Body of pancreas (tissue), 4 donors: ENCODE results near the gene MAML2. TPM values are rescaled to one million over a fixed set of nuclear protein-coding genes. Genes with fewer than 3 reads are reported as not detected.

ENCODE experiments used
- ATAC-seq: fragments of 150-250 bp; one replicate; pipeline ENCODE4 v1.9.1; 2016
- DNase-seq, 4 donors: peaks; one replicate each; pipeline ENCODE4 v3.0.0-alpha.2; 2019
- H3K27ac ChIP-seq, 4 donors: fragments of 200-600 bp; sonication (generic); 1 replicate in 3 of 4; 2 replicates in 1 of 4; pipeline versions ENCODE4 v1.5.1 to v1.6.1; 2016 to 2019; ENCODE audit warnings: mild to moderate bottlenecking in 1 of 4, mixed read lengths in 1 of 4, moderate library complexity in 1 of 4
- H3K27me3 ChIP-seq, 2 donors: fragments of 200-600 bp; sonication (generic); one replicate each; pipeline ENCODE4 v1.6.0; 2016; ENCODE audit warnings: mild to moderate bottlenecking in 1 of 2
- H3K36me3 ChIP-seq, 2 donors: fragments of 200-600 bp; sonication (generic); replicated peaks in 1 of 2; 2 replicates each; pipeline ENCODE4 v1.5.1; 2016; ENCODE audit warnings: low read depth in 2 of 2; ENCODE audit not compliant: insufficient read depth in 1 of 2
- H3K4me1 ChIP-seq: fragments of 200-600 bp; sonication (generic); one replicate; pipeline ENCODE4 v1.6.0; 2016
- H3K4me3 ChIP-seq, 2 donors: fragments of 200-600 bp; sonication (generic); 1 replicate in 1 of 2; 2 replicates in 1 of 2; pipeline ENCODE4 v1.5.1; 2016 to 2019
- H3K9me3 ChIP-seq, 3 donors: fragments of 200-600 bp; sonication (generic); 1 replicate in 2 of 3; 2 replicates in 1 of 3; pipeline ENCODE4 v1.5.1; 2016
- POLR2A ChIP-seq, 3 donors: fragments of 450-650 bp; IDR thresholded peaks; one replicate each; pipeline ENCODE4 v1.6.1; 2016; ENCODE audit warnings: antibody characterized with exemption in 3 of 3, mild to moderate bottlenecking in 2 of 3
- WGBS, 2 donors: methylation state at CpG; one replicate each; pipeline ENCODE4 v1.1.5; 2017; 5-methylcytosine and 5-hydroxymethylcytosine counted together
- intact Hi-C: fragments of 100-400 bp; cut with DNase I; formaldehyde crosslinking; loops from one replicate; pipeline ENCODE4 v1.15.1; 2023
- total RNA-seq, 2 donors: library from RNA; depleted of rRNA; stranded (reverse); fragments of >200 nt; gene quantifications; one replicate each; pipeline ENCODE4 v1.1.0, GENCODE V29; 2016
- TF ChIP-seq, protein P1 (sequence below), 7 experiments: fragments of 450-650 bp in 4 of 7; fragments of 200-600 bp in 3 of 7; sonication (generic) in 3 of 7; IDR thresholded peaks; one replicate each; pipeline ENCODE4 v1.5.1; 2016 to 2019; ENCODE audit warnings: antibody characterized with exemption in 7 of 7

Gene MAML2
- total RNA-seq, 2 donors from 2014 or later = 7.9 to 9.9 TPM

DNA sequence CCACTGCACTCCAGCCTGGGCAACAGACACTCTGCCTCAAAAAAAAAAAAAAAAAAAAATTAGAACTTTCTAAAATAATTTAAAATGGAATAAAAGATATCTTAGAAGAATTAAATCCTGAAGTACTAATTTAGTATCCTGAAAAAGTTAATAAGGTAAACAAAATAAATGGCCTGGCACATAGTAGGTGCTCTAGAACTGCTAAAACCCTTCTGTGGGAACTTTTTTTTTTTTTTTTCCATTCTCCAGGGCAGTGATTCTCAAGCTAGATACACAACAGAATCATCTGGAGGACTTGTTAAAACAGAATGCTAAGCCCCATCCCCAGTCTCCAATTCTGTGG, 65.3 kb downstream of the MAML2 start:
- Histone ChIP-seq H3K36me3 (no peaks in the 10 kb centered on the region), H3K4me3 (no peak overlapping the region), H3K27ac (peak overlapping the region in 2 of 4 donors; percentile 46 to 53), H3K9me3 (no peaks in the 10 kb centered on the region), H3K27me3 (no peaks in the 10 kb centered on the region), H3K4me1 (peaks cover 5% of the 10 kb centered on the region)
- ATAC-seq (no peak), DNase-seq (no peak)
- no peak for TF ChIP-seq POLR2A (IDR thresholded peaks at IDR 0.05)
- TF ChIP-seq, protein P1, sequence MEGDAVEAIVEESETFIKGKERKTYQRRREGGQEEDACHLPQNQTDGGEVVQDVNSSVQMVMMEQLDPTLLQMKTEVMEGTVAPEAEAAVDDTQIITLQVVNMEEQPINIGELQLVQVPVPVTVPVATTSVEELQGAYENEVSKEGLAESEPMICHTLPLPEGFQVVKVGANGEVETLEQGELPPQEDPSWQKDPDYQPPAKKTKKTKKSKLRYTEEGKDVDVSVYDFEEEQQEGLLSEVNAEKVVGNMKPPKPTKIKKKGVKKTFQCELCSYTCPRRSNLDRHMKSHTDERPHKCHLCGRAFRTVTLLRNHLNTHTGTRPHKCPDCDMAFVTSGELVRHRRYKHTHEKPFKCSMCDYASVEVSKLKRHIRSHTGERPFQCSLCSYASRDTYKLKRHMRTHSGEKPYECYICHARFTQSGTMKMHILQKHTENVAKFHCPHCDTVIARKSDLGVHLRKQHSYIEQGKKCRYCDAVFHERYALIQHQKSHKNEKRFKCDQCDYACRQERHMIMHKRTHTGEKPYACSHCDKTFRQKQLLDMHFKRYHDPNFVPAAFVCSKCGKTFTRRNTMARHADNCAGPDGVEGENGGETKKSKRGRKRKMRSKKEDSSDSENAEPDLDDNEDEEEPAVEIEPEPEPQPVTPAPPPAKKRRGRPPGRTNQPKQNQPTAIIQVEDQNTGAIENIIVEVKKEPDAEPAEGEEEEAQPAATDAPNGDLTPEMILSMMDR (IDR thresholded peaks at IDR 0.05) = no peak
- intact Hi-C loops = no loop called here

DNA sequence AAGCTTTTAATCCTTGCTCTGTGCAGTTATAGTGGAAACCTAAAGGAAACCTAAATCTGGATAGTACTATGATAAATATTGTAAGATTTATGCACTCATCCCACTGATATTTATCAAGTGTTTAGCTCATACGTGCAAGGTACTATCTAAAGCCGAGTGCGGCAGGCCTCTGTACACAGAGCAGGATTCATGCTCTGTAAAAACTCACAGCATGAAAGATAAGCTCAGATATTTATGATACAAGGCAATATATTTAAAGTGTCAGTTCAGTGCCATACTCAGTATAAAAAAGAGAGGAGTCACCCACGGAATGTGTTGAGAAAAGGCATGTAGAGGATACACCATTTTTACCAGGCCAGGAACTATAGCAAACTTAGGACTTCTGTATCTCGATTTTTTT, 66.2 kb downstream of the MAML2 start:
- no peak for DNase-seq
- Histone ChIP-seq H3K27me3 (no peaks in the 10 kb centered on the region), H3K4me1 (peaks cover 14% of the 10 kb centered on the region), H3K36me3 (no peaks in the 10 kb centered on the region), H3K9me3 (no peaks in the 10 kb centered on the region), H3K4me3 (no peak overlapping the region), H3K27ac (no peak overlapping the region)
- ATAC-seq = no peak
- 68 to 70% methylated on average over 5 of the region's 5 CpGs for WGBS, 2 donors
- intact Hi-C loops = no loop called here
- TF ChIP-seq POLR2A (IDR thresholded peaks at IDR 0.05) = no peak
- TF ChIP-seq, protein P1 (IDR thresholded peaks at IDR 0.05) = no peak

DNA sequence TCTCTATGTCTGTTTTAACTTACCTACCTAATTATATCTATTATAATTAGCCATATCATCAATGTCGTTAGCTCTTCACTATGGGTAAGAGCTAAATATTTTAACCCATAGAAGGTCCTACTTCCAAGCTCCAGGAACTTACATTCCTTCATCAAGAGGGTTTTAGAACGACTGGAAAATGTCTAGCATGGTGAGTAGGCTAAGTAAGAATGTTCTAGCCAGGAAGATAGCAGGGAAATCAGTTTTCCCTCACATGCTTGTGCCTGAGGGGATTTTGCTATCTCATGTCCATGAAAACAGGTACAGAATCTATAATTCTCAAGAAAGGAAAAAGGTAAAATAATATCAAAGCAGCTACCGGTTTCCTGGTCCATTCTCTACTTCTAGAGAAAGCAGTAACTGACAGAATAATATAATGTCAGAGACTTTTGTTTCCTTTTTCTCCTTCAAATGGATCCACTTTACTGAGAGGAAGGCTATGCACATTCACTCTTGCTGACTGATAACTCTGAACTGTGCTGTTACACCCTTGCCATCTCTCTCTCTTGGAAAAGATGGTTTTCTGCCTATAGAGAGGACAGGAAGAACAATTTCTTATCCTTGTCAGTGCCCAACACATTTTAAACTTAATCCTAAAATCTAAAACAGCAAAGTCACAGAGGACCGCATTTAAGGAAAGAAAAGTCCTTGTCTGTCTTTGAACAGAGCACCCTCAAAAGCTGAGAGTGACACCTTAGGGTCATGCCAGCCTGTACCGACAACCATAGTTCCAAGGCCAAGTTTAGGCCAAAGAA, 67.0 kb downstream of the MAML2 start:
- DNase-seq (no peak), ATAC-seq (no peak)
- TF ChIP-seq, protein P1 (IDR thresholded peaks at IDR 0.05) = no peak
- no peak for TF ChIP-seq POLR2A (IDR thresholded peaks at IDR 0.05)
- Histone ChIP-seq H3K27ac (peak overlapping the region in 1 of 4 donors; percentile 4), H3K4me1 (peaks cover 18% of the 10 kb centered on the region), H3K36me3 (no peaks in the 10 kb centered on the region), H3K9me3 (no peaks in the 10 kb centered on the region), H3K27me3 (no peaks in the 10 kb centered on the region), H3K4me3 (no peak overlapping the region)
- intact Hi-C loops = no loop called here
- 51 to 56% methylated on average over 5 of the region's 5 CpGs for WGBS, 2 donors

DNA sequence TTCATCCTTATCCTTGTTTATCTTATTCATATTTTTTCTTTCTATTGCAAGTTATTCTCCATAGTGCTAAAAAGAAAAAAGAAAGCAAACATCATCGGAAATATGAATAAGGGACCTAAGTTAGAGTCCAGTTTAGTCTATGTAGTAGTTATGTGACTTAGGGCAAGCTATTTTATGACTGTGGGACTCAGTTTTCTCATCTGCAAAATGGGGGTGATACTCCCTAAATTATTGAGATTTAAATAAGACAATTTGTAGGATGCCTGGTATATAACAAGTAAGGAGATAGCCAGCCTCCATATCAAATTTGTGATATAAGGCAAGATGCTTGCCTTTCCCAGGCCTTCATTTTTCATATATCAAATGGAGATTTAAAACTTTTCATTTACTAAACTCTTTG, 69.5 kb downstream of the MAML2 start:
- intact Hi-C loops = no loop called here
- Histone ChIP-seq H3K27me3 (no peaks in the 10 kb centered on the region), H3K27ac (peak overlapping the region in 1 of 4 donors; percentile 81), H3K4me3 (no peak overlapping the region), H3K36me3 (no peaks in the 10 kb centered on the region), H3K4me1 (peaks cover 18% of the 10 kb centered on the region), H3K9me3 (no peaks in the 10 kb centered on the region)
- TF ChIP-seq POLR2A (IDR thresholded peaks at IDR 0.05) = no peak
- TF ChIP-seq, protein P1 (IDR thresholded peaks at IDR 0.05) = no peak
- WGBS, 2 donors = 62 to 77% methylated on average over 1 of the region's 1 CpG
- no peak for ATAC-seq
- no peak for DNase-seq
